DMS153 (cell line): ENCODE data around the gene UCP3.

Experiments
- DNase-seq: peaks from one replicate; lab custom pipeline; 2025; lab: John Stamatoyannopoulos, UW

UCP3 gene

DNA sequence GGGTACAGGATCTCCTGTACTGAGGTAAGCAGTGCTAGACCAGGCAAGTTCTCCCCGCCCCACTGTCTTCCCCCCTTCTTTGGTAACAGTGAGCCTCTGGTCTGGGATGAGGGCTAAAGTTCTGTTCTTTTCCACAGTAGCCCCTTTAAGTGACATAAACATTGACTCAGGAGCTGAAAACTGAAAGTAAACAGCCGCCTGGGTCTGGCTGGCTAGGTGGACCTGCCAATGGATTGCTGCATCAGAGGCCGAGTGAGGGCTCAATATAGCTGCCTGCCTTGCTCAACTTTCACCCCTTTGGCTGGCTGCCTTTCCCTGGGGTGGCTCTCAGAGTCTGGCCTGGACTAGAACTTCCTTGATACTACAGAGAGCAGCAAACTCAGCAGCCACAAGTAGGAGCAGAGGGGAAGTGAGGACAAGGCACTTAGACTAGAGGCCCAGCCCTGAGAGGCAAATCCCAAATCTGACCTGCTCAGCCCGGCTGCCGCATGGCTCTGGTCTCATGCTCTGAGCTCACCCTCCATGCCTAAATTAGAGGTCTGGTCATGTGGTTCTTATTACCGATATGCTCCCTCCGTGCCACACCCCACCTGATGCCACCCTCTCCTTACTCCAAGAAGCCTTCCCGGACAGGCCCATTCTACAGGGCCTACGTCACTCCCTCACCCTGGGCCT is 9.6 kb upstream of the UCP3 start:
- no peak for DNase-seq

DNA sequence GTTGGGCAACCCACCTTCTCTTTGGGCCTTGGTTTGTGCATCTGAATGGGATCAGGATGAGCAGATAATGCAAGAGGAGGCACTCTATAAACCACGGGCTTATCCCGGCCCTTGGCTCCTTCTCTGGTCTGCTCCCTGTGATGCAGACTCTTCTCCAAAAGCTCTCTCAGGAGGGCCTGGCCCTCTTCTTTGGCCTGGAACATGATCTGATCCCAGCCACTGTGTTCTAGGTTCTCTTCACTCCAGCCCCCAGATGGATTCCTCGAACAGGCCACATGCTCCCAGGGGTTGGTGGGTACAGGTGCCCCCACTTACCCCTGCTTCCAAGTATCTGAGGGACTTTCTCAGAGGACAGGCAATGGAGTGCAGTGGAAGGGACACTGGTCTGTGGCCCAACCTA is 8.7 kb upstream of the UCP3 start:
- no peak for DNase-seq

DNA sequence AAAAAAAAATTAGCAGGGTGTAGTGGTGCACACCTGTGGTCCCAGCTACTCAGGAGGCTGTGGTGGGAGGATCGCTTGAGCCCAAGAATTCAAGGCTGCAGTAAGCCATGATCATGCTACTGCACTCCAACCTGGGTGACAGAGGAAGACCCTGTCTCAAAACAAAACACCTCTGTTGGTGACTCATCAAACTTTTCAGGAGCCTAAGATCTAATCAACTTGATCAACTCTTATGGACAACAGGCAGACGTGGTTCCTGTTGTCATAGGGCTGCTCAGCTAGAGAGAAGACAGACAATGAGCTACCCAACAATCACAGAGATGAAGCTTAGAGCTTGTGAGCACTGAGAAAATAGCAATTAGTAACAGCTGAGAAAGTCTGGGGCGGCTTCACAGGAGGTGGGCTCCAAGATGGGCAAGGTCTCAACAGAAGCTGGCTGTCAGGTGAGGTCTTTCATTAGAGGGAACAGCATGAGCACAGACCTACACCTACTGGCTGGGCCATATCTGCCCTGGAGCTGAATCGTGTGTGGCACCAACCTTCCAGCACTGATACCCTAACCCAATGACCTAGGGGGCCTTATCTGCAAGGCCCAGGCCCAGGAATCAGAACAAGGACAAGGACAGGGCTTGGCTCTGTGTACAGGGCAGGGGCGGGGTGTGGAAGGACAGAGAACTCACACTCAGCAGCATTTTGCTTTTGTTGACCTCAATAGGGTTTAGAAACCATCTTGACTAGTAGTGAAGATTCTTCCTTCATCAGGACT is 7.2 kb upstream of the UCP3 start:
- DNase-seq: no peak

GRCh38 chr11:74014880-74015279 is 6.0 kb upstream of the UCP3 start:
- DNase-seq: no peak

DNA sequence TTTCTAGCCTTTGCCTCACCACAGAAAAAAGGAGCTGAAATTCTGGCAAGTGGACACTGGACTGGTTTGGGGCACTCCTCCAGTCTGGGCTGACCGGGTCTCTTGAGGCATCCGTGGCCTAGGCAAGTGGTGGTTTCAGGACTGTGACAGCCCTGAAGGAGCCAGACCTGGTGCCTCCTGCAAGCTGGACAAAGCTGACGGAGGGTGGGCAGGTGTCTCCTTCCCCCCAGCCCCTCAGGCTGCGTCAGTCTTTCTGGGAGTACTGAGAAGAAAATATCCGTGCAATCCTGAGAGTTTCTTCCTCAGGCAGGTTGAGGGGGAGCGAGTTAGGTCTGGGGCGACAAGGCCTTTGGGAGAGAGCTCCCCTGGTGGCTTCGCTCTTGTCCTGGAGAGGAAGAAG is 4.3 kb upstream of the UCP3 start:
- DNase-seq: no peak

- DNase-seq: no peak
These were observed 3.4 kb upstream of the UCP3 start for GRCh38 chr11:74012074-74012809.

DNA sequence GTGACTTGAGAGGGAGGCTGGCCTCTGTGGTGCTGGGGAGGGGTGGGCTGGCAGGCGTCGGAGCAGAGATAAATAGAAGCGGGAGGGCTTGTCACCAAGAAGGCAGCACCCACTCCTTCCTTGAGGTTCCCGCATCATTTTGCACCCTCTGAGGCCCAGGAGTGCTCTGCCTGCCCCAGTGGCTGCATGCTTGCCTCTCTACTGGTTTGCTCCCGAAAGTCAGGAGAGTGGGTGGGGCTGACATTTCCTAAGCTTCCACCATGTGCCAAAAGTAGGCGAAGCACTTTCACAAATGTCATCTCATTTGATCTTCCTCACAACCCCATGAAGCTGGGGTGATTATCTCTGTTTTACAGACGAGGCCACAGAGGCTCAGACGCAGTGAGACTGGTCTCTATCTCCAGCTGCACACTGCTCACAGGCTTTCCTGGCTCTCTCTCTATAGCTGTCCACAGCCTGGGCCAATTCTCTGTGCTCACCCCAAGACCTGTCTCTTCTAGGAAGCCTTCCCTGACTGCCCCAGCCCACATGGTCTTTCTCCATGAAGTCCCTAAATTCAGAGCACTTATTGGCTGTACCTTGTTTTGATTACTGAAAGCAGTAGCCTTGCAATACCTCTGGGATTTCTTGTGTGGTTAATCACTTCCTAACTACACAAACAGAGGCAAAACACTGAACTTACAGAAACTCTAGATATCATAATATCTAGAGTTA is 2.6 kb upstream of the UCP3 start:
- no peak for DNase-seq

- no peak for DNase-seq
These were observed 1.7 kb upstream of the UCP3 start for GRCh38 chr11:74010306-74011300.

- DNase-seq: no peak
These were observed 905 bp upstream of the UCP3 start for GRCh38 chr11:74009675-74010305.

DNA sequence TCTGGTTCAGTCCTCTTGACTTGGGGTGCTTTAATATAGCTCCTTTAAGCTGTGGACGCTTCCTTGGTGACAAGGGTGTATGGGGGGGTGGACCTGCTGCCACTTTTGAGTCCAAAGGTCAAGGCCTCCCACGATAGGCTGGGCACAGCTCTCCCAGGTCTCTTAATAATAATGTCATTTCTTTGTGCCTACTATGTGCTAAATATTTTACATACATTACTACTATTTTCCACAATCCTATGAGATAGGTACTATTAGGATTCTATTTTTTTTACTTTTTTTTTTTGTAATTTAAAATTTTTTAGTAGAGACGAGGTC is 304 bp upstream of the UCP3 start:
- no peak for DNase-seq

DNA sequence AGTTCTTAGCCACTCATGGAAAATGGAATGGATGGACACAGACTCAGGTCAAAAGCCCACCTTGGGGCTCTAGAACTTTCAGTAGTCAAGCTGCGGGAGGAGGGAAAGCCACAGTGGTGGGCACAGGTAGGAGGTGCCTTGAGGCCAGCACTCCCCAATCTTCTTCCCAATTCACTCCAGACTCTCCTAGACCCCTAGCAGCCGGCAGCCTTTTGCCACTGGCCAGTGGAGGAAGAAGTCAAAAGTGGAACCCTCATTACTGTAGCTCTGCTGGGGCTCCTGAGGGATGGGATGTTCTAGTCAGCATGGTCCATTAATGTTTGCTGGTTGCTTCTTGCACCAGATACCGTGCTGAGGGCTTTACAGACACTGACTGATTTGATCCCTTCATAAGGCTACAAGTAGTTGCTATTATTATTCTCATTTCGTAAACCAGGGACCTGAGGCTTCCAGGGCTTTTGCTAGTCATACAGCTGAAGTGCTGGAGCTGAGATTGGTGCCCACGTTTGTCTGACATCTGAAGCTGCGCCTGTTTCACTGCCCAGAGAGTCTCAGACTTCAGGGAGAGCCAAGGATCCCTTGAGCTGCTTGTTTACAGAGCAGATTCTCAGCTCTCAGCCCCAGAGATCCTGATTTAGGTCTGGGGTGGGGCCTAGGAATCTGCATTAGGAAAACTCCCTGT is 1.1 kb downstream of the UCP3 start:
- DNase-seq: no peak

- no peak for DNase-seq
These were observed 2.1 kb downstream of the UCP3 start for GRCh38 chr11:74006743-74007304.

- DNase-seq: no peak
These were observed 3.0 kb downstream of the UCP3 start for GRCh38 chr11:74005721-74006517.

GRCh38 chr11:74004759-74005615 is 3.9 kb downstream of the UCP3 start:
- no peak for DNase-seq

DNA sequence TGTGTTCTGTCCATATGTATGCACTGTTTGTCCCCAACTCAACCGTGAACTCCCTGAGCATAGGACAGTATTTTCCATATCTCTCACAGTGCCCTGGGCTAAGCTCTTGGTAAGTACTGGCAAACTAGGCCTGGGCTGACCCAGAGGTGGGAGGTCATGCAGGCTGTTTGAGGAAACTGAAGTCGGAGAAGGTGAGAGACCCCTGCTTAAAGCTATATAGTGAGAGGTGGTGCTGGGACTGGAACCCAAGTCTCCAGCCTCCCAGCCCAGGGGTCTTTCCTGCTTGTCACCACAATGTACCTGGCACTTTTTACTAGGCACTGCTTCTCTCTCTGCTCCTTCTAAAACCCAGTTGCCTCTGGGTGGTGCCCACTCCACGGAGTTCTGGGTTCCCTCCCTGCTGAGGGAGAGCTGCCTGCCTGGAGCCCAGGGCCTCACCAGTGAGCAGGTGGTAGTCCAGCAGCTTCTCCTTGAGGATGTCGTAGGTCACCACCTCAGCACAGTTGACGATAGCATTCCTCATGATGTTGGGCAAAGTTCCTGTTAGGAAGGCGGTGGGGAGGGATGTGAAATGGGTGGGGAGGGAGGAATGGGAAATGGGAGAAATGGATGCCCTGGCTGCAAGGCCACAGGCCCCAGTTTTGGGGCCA is 4.7 kb downstream of the UCP3 start:
- no peak for DNase-seq

DNA sequence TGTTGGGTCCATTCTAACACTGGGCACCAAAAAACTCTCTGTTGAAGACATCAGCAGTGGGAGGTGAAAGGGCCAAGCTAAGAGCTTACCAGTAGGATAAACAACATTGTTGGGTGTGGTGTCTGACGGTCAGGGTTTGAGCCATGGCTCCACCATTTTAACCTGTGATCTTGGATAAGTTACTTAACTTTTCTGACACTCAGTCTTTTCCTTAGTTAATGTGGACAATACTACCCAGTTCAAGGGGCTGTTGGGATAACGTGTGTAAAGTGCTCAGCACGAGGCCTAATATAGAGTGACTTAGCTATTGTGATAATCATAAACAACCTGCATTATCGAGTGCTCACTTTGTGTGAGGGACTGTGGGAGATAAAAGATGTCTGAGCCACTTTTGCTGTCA is 6.1 kb downstream of the UCP3 start:
- DNase-seq: no peak

DNA sequence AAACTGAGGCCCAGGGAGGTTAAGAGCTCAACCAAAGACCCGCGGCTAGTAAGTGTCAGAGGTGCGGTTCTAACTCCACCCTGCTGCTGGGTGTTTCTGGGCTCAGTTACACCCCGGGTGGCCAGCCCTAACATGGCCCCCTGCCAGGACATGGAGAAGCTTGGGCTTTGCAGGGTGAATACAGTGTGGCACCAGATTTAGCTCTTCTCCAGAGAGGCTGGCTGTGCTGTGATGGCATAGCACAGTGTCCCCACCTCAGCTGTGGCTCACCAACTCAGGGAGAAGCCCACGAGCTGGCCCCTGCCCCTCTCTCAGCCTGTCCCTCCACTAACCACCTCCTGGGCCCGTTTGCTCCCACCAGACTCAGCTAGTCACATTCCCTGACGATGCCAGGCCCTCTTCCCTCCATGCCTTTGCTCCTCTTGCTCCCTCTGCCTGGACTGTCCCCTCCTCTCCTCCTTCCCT is 7.0 kb downstream of the UCP3 start:
- DNase-seq: no peak
